Astrocyte of the hippocampus (primary cell): Measurements from ENCODE around the gene FAM8A1.

ENCODE experiments used
- DNase-seq: peaks from one replicate; pipeline ENCODE4 v3.0.0; 2011; ENCODE audit warnings: low read depth, low spot score

FAM8A1 gene

DNA sequence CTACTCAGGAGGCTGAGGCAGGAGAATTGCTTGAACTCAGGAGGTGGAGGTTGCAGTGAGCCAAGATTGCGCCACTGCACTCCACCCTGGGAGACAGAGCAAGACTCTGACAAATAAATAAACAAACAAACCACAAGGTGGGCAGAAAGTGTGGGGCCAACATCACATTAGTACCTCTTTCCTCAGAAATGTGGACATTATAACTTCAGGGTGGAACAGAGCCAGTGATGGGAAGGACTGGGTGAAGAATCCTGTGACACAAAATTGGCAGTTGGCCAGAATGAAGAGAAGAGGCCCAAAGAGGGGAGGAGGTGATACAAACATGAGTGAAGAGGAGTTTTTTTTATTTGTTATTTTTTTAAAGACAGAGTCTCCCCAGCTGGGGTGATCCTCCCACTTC, 56.0 kb downstream of the FAM8A1 start:
- DNase-seq: peak; percentile 10

DNA sequence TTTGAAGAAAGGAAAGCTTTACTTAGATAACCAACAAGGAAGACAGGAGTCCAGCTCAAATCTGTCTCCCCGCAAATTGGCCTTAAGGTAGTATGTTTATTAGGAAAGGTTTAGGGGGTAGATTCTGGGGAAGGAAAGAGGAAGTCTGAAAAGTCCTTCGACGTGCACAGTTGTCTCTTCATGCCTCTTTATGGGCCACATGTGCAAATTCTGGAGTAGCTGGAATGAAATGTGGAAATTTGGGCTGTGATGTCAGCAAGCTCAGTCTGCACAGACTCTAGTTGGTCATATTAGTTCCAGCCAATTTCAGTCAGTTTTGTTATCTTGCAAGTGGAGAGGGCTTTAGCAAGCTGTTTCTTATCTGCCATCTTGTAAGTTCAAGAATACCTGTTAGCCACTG, 56.5 kb downstream of the FAM8A1 start:
- DNase-seq: no peak
